ENCODE measurements around the gene DPP6. TPM values are rescaled to one million over a fixed set of nuclear protein-coding genes. Genes with fewer than 3 reads are reported as not detected.

Gene DPP6
- total and polyA plus RNA-seq, 2 experiments from 2014 or later: 0.21 TPM; not detected in 1

GRCh38 chr7:154774303-154774969 lies 722.2 kb downstream of the DPP6 start:
- Histone ChIP-seq H3K36me3 (no peaks in the 10 kb centered on the region), H3K4me3 (no peak overlapping the region), H3K27me3 (no peaks in the 10 kb centered on the region), H3K4me1 (ENCODE audit: low read depth) (no peaks in the 10 kb centered on the region), H3K9me3 (ENCODE audit: low read depth) (no peaks in the 10 kb centered on the region), H3K27ac (no peak overlapping the region)
- TF ChIP-seq, protein P1, sequence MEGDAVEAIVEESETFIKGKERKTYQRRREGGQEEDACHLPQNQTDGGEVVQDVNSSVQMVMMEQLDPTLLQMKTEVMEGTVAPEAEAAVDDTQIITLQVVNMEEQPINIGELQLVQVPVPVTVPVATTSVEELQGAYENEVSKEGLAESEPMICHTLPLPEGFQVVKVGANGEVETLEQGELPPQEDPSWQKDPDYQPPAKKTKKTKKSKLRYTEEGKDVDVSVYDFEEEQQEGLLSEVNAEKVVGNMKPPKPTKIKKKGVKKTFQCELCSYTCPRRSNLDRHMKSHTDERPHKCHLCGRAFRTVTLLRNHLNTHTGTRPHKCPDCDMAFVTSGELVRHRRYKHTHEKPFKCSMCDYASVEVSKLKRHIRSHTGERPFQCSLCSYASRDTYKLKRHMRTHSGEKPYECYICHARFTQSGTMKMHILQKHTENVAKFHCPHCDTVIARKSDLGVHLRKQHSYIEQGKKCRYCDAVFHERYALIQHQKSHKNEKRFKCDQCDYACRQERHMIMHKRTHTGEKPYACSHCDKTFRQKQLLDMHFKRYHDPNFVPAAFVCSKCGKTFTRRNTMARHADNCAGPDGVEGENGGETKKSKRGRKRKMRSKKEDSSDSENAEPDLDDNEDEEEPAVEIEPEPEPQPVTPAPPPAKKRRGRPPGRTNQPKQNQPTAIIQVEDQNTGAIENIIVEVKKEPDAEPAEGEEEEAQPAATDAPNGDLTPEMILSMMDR (IDR thresholded peaks at IDR 0.05; ENCODE audit: low read depth, low read length): no peak
- DNase-seq (ENCODE audit: low read depth in 1 of 2, low spot score in 1 of 2): no peak

DNA sequence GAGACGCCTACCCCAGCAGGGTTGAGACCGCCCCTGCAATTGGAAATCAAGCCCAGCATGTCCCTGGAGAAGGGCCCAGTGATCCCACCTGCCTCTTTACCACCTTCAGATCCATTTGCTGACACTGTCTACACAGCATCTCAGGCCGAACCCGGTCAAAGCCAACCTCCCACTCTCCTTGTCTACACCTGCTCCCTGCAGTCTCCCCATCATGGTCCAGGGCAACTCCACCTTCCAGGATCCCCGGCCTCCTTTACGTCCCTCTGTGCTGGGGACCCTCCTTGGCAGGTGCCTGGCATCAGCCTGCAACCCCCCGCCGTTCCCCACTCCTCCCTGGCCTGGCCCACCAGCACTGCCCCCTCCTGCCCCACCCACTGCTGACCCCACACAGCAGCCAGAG lies 723.5 kb downstream of the DPP6 start:
- Histone ChIP-seq H3K9me3 (ENCODE audit: low read depth) (no peaks in the 10 kb centered on the region), H3K27ac (no peak overlapping the region), H3K27me3 (no peaks in the 10 kb centered on the region), H3K4me1 (ENCODE audit: low read depth) (no peaks in the 10 kb centered on the region), H3K36me3 (no peaks in the 10 kb centered on the region), H3K4me3 (no peak overlapping the region)
- TF ChIP-seq, protein P1 (IDR thresholded peaks at IDR 0.05; ENCODE audit: low read depth, low read length): no peak
- DNase-seq (ENCODE audit: low read depth in 1 of 2, low spot score in 1 of 2): no peak

DNA sequence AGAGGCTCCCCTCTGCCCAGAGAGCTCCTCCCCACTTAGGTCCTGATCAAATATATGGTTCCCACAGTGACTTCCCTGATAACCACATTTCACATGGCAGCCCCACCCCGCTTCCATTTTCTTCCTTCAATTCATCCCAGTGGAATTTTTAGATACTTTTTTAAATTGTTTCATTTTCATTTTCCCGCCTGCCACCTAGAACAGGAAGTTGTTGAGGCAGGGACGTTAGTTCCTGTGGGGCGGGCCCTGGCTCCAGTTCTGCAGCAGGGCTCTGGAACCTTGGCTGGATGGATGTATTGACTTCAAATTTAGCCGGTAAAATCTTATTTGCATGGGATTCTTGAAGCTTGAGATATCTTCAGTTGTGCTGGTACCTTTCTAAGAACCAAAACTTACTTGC lies 724.2 kb downstream of the DPP6 start:
- Histone ChIP-seq H3K27me3 (no peaks in the 10 kb centered on the region), H3K36me3 (no peaks in the 10 kb centered on the region), H3K4me3 (no peak overlapping the region), H3K27ac (no peak overlapping the region), H3K9me3 (ENCODE audit: low read depth) (no peaks in the 10 kb centered on the region), H3K4me1 (ENCODE audit: low read depth) (no peaks in the 10 kb centered on the region)
- TF ChIP-seq, protein P1 (IDR thresholded peaks at IDR 0.05; ENCODE audit: low read depth, low read length): no peak
- DNase-seq (ENCODE audit: low read depth in 1 of 2, low spot score in 1 of 2): no peak

GRCh38 chr7:154777023-154777422 lies 724.8 kb downstream of the DPP6 start:
- Histone ChIP-seq H3K4me1 (ENCODE audit: low read depth) (no peaks in the 10 kb centered on the region), H3K4me3 (no peak overlapping the region), H3K9me3 (ENCODE audit: low read depth) (no peaks in the 10 kb centered on the region), H3K36me3 (no peaks in the 10 kb centered on the region), H3K27me3 (no peaks in the 10 kb centered on the region), H3K27ac (no peak overlapping the region)
- TF ChIP-seq, protein P1 (IDR thresholded peaks at IDR 0.05; ENCODE audit: low read depth, low read length): no peak
- peak in 1 of 2 donors; percentile 13 for DNase-seq (ENCODE audit: low read depth in 1 of 2, low spot score in 1 of 2)

DNA sequence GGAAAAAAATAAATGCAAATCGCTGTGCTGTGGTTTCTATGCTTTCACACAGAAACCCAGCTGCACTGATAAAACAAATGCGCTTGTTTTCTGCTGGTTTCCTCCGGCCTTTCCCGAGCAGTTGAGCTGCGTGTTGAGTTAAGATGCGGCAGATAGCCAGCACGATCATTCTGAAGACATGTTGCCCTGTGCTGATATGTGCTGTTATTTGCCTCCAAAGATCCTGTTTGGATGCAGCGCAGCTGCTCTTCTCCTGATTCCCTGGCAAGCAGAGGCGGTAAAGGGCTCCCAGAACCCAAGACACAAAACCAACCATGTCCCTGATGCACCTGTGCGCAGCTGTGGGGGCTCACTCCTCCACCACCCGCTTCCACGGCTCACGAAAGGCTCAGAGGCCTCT lies 725.3 kb downstream of the DPP6 start:
- H3K27me3 ChIP-seq: no peaks in the 10 kb centered on the region

More for the DNA sequence above, 725.3 kb downstream of the DPP6 start:
- no peak for DNase-seq (ENCODE audit: low read depth in 1 of 2, low spot score in 1 of 2)
- TF ChIP-seq, protein P1 (IDR thresholded peaks at IDR 0.05; ENCODE audit: low read depth, low read length): no peak
- Histone ChIP-seq H3K4me3 (no peak overlapping the region), H3K36me3 (no peaks in the 10 kb centered on the region), H3K4me1 (ENCODE audit: low read depth) (no peaks in the 10 kb centered on the region), H3K27ac (no peak overlapping the region), H3K9me3 (ENCODE audit: low read depth) (no peaks in the 10 kb centered on the region)

Data from cardiac muscle cell (in vitro differentiated cells and primary cell).